ENCODE results near the gene SLC22A4.

DNA sequence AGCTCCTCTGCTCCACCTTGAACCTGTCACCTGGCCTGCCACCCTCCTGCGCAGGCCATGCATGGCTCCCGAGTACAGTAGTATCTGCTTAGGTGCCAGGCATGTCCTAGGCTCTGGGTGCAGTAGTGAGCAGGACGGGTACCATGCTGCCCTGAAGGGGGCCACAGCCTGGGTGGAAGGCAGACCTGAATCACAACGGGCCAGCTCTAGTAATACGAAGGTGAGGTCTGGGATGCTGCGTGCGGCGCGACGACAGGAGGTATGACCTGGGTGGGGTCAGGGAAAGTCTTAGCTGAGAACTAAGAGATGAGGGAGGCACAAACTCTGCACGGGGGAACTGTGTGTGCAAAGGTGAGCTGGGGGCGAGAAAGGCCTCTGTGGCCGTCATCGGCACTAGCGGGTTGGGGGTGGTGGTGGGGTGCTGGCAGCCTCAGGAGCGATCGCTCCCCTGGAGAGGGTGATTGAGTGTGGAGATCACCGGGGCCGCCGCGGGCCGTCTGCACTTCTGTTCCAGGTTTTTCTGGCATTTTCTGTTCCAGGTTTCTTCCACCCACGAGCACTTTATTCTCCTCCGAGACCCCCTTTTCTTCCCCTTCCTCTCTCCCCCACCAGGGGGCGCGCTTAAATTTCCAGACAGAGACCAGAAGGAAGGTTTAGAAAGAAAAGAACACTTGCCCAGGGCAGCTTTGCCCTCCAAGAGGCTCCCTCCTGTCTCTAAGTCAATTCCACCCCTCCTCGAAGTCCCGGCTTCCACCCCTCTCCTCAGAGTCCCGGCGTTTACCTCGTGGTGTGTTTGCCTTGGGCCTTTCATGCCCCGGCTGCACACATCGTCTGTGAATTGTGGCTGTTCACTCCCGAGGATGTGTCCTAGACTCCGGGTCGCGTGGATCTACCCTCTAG lies 21.6 kb upstream of the SLC22A4 start:
- TF ChIP-seq EZH2 (IDR thresholded peaks at IDR 0.05; ENCODE audit: borderline replicate concordance) (no peak), EZH2phosphoT487 (IDR thresholded peaks at IDR 0.05; ENCODE audit: low read depth, severe bottlenecking, unreplicated experiment) (no peak)
- TF ChIP-seq, protein P1, sequence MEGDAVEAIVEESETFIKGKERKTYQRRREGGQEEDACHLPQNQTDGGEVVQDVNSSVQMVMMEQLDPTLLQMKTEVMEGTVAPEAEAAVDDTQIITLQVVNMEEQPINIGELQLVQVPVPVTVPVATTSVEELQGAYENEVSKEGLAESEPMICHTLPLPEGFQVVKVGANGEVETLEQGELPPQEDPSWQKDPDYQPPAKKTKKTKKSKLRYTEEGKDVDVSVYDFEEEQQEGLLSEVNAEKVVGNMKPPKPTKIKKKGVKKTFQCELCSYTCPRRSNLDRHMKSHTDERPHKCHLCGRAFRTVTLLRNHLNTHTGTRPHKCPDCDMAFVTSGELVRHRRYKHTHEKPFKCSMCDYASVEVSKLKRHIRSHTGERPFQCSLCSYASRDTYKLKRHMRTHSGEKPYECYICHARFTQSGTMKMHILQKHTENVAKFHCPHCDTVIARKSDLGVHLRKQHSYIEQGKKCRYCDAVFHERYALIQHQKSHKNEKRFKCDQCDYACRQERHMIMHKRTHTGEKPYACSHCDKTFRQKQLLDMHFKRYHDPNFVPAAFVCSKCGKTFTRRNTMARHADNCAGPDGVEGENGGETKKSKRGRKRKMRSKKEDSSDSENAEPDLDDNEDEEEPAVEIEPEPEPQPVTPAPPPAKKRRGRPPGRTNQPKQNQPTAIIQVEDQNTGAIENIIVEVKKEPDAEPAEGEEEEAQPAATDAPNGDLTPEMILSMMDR (IDR thresholded peaks at IDR 0.05; ENCODE audit: poor library complexity), result peak; percentile 81

Data from hepatocyte (in vitro differentiated cells).